ENCODE measurements around the gene SPEM1. TPM values are rescaled to one million over a fixed set of nuclear protein-coding genes. Genes with fewer than 3 reads are reported as not detected.
"Not testable (repeated sequence)": the region's sequence is repeated elsewhere in the genome, so short reads cannot be mapped to it uniquely, and the experiment has no call there.

The SPEM1 gene
- total and polyA plus RNA-seq, 11 donors: not detected

DNA sequence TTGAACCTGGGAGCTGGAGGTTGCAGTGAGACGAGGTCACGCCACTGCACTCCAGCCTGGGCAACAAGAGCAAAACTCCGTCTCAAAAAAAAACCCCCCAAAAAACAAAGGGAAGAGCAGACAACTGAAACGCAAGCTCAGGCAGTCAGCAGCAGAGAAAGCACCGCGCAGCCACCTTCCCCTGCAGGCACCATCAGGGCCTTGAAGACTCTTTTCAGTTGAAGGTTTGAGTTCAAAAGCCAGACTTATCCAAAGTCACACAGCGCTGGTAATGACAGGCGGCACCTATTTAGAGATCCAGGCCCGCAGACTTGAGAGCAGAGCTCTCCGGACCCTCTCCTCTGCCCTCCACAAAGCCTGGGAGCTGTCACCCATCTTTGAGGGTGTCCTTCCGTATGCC, 48.2 kb downstream of the SPEM1 start:
- WGBS, 4 donors: 86 to 93% (median 89%) methylated on average over 11 of the region's 11 CpGs
- peaks cover 5 to 69% (median 43%) of the 10 kb centered on the region in 12 donors for H3K4me1 ChIP-seq
- ATAC-seq (no peak), DNase-seq (no peak)
- no peaks in the 10 kb centered on the region for H3K9me3 ChIP-seq
- no peaks in the 10 kb centered on the region for H3K27me3 ChIP-seq
- peaks cover 0 to 37% (median 25%) of the 10 kb centered on the region in 9 donors for H3K36me3 ChIP-seq
- TF ChIP-seq, protein P1, sequence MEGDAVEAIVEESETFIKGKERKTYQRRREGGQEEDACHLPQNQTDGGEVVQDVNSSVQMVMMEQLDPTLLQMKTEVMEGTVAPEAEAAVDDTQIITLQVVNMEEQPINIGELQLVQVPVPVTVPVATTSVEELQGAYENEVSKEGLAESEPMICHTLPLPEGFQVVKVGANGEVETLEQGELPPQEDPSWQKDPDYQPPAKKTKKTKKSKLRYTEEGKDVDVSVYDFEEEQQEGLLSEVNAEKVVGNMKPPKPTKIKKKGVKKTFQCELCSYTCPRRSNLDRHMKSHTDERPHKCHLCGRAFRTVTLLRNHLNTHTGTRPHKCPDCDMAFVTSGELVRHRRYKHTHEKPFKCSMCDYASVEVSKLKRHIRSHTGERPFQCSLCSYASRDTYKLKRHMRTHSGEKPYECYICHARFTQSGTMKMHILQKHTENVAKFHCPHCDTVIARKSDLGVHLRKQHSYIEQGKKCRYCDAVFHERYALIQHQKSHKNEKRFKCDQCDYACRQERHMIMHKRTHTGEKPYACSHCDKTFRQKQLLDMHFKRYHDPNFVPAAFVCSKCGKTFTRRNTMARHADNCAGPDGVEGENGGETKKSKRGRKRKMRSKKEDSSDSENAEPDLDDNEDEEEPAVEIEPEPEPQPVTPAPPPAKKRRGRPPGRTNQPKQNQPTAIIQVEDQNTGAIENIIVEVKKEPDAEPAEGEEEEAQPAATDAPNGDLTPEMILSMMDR (IDR thresholded peaks at IDR 0.05): no peak
- no peak for TF ChIP-seq POLR2A (IDR thresholded peaks at IDR 0.05)
- H3K27ac ChIP-seq: peak overlapping the region in 4 of 12 donors; percentile 71 to 84 (median 81)
- intact Hi-C loops (cut with DNase I): no loop called here
- H3K4me3 ChIP-seq: no peak overlapping the region

DNA sequence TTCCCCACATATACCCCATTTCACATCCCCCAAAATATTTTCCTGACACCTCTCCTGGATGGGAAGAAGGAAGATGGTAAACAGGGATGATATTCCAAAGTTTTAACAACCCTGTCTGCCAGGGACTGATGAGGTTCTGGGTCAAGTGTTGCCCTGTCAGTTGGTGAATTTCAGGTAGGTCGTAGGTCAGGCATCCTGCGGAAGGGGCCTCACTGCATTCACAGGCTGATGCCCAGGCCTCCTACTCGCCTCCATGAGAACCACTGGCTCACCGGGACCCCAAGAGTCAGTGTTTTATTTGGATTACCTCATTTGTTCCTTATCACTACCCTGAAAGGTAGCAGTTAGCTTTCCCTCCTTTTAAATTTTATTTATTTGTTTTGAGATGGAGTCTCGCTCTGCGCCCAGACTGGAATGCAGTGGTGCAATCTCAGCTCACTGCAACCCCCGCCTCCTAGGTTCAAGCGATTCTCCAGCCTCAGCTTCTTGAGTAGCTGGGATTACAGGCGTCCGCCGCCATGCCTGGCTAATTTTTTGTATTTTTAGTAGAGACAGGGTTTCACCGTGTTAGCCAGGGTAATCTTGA, 48.8 kb downstream of the SPEM1 start:
- Histone ChIP-seq H3K27ac (peak overlapping the region in 1 of 12 donors; percentile 81), H3K4me3 (no peak overlapping the region), H3K9me3 (no peaks in the 10 kb centered on the region), H3K4me1 (peaks cover 5 to 70% (median 43%) of the 10 kb centered on the region in 12 donors), H3K27me3 (no peaks in the 10 kb centered on the region), H3K36me3 (peaks cover 0 to 31% (median 19%) of the 10 kb centered on the region in 9 donors)
- no peak for DNase-seq
- 80 to 91% (median 83%) methylated on average over 12 of the region's 12 CpGs for WGBS, 4 donors
- no peak for ATAC-seq
- TF ChIP-seq, protein P1 (IDR thresholded peaks at IDR 0.05): no peak
- no peak for TF ChIP-seq POLR2A (IDR thresholded peaks at IDR 0.05)
- intact Hi-C loops (cut with DNase I): no loop called here

DNA sequence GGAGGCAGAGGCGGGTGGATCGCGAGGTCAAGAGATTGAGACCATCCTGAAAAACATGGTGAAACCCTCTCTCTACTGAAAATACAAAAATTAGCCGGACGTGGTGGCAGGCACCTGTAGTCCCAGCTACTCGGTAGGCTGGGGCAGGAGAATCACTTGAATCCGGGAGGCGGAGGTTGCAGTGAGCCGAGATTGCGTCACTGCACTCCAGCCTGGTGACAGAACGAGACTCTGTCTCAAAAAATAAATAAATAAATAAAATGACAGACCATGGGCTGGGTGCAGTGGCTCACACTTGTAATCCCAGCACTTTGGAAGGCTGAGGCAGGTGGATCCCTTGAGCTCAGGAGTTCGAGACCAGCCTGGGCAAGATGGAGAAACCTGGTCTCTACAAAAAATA, 49.7 kb downstream of the SPEM1 start:
- peak overlapping the region in 1 of 12 donors; percentile 9 for H3K27ac ChIP-seq
- peaks cover 0 to 23% (median 12%) of the 10 kb centered on the region in 9 donors for H3K36me3 ChIP-seq
- intact Hi-C loops (cut with DNase I); ATAC-seq; DNase-seq; H3K9me3 ChIP-seq; H3K27me3 ChIP-seq; H3K4me3 ChIP-seq: not testable (repeated sequence)
- H3K4me1 ChIP-seq: peaks cover 5 to 80% (median 48%) of the 10 kb centered on the region in 12 donors
- 91 to 94% (median 93%) methylated on average over 12 of the region's 12 CpGs for WGBS, 4 donors

DNA sequence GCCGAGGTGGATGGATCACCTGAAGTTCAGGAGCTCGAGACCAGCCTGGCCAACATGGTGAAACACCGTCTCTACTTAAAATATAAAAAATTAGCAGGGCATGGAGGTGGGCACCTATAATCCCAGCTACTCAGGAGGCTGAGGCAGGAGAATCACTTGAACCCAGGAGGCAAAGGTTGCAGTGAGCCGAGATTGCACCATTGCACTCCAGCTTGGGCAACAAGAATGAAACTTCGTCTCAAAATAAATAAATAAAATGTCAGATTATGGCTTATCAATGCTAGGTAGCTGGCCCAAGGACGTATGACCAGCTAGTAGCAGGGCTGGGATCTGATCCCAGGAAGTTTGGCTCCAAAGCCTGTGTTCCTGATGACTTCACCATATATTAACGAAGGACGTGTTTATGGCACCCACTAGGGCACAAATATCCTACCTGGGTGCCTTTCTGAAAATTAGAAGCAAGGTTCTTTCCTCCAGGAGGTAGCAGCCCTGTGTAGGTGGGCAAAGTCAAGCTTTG, 50.4 kb downstream of the SPEM1 start:
- H3K27me3 ChIP-seq; H3K4me3 ChIP-seq; DNase-seq; H3K9me3 ChIP-seq; ATAC-seq; intact Hi-C loops (cut with DNase I): not testable (repeated sequence)
- Histone ChIP-seq H3K27ac (peak overlapping the region in 4 of 12 donors; percentile 2 to 39 (median 34)), H3K36me3 (peaks cover 0 to 18% (median 9%) of the 10 kb centered on the region in 9 donors), H3K4me1 (peaks cover 5 to 86% (median 54%) of the 10 kb centered on the region in 12 donors)
- WGBS, 4 donors: 68 to 70% (median 69%) methylated on average over 8 of the region's 8 CpGs

Other genes with a start within 250 kb of the SPEM1 start
Only the 30 nearest of the 39 such genes appear.
- 100 to 1,000 TPM; 293 to 591 (median 491) TPM for gene GABARAP, start 177.9 kb upstream of the SPEM1 start, total RNA-seq
- gene GABARAP, start 177.9 kb upstream of the SPEM1 start, polyA plus RNA-seq: 100 to 1,000 TPM; 580 to 674 TPM
- gene CTDNEP1, start 168.6 kb upstream of the SPEM1 start, total RNA-seq: 100 to 1,000 TPM in 6 of 9 donors, 10 to 100 TPM in 3; 54.0 to 126 (median 107) TPM
- gene CTDNEP1, start 168.6 kb upstream of the SPEM1 start, polyA plus RNA-seq: 100 to 1,000 TPM in 1 of 2 donors, 10 to 100 TPM in 1; 54.4 to 120 TPM
- gene ELP5, start 168.1 kb upstream of the SPEM1 start, total RNA-seq: 10 to 100 TPM; 28.0 to 87.2 (median 52.6) TPM
- gene ELP5, start 168.1 kb upstream of the SPEM1 start, polyA plus RNA-seq: 10 to 100 TPM; 33.5 to 47.0 TPM
- gene CLDN7, start 157.8 kb upstream of the SPEM1 start, total RNA-seq: 1 to 10 TPM in 5 of 9 donors, under 1 TPM in 2, not detected in 2; 0.36 to 2.6 (median 2.0) TPM
- gene CLDN7, start 157.8 kb upstream of the SPEM1 start, polyA plus RNA-seq: 1 to 10 TPM; 1.1 to 1.3 TPM
- gene SLC2A4, start 138.6 kb upstream of the SPEM1 start, total RNA-seq: 100 to 1,000 TPM in 7 of 9 donors, 10 to 100 TPM in 2; 82.0 to 184 (median 172) TPM
- 100 to 1,000 TPM in 1 of 2 donors, 10 to 100 TPM in 1; 48.5 to 107 TPM for gene SLC2A4, start 138.6 kb upstream of the SPEM1 start, polyA plus RNA-seq
- 1 to 10 TPM in 1 of 9 donors, under 1 TPM in 8; 0.32 to 1.6 (median 0.56) TPM for gene YBX2, start 125.7 kb upstream of the SPEM1 start, total RNA-seq
- gene YBX2, start 125.7 kb upstream of the SPEM1 start, polyA plus RNA-seq: 1 to 10 TPM in 1 of 2 donors, under 1 TPM in 1; 0.43 to 2.0 TPM
- 100 to 1,000 TPM; 120 to 500 (median 257) TPM for gene EIF5A, start 112.7 kb upstream of the SPEM1 start, total RNA-seq
- 100 to 1,000 TPM; 403 to 934 TPM for gene EIF5A, start 112.7 kb upstream of the SPEM1 start, polyA plus RNA-seq
- 100 to 1,000 TPM in 1 of 9 donors, 10 to 100 TPM in 8; 51.0 to 118 (median 61.2) TPM for gene GPS2, start 105.0 kb upstream of the SPEM1 start, total RNA-seq
- gene GPS2, start 105.0 kb upstream of the SPEM1 start, polyA plus RNA-seq: 10 to 100 TPM; 81.6 to 88.4 TPM
- 10 to 100 TPM; 13.6 to 39.2 (median 27.6) TPM for gene NEURL4, start 91.0 kb upstream of the SPEM1 start, total RNA-seq
- gene NEURL4, start 91.0 kb upstream of the SPEM1 start, polyA plus RNA-seq: 10 to 100 TPM; 23.0 to 29.6 TPM
- gene ACAP1, start 83.8 kb upstream of the SPEM1 start, total RNA-seq: 10 to 100 TPM in 5 of 9 donors, 1 to 10 TPM in 3, under 1 TPM in 1; 0.88 to 24.2 (median 16.4) TPM
- gene ACAP1, start 83.8 kb upstream of the SPEM1 start, polyA plus RNA-seq: 1 to 10 TPM; 2.6 to 6.1 TPM
- gene KCTD11, start 68.2 kb upstream of the SPEM1 start, total RNA-seq: 1 to 10 TPM; 3.4 to 9.0 (median 5.9) TPM
- 1 to 10 TPM; 6.4 to 9.6 TPM for gene KCTD11, start 68.2 kb upstream of the SPEM1 start, polyA plus RNA-seq
- gene TMEM95, start 65.2 kb upstream of the SPEM1 start, total RNA-seq: not detected
- gene TMEM95, start 65.2 kb upstream of the SPEM1 start, polyA plus RNA-seq: not detected
- gene TNK1, start 39.2 kb upstream of the SPEM1 start, total RNA-seq: 1 to 10 TPM; 1.4 to 6.2 (median 2.2) TPM
- gene TNK1, start 39.2 kb upstream of the SPEM1 start, polyA plus RNA-seq: 1 to 10 TPM; 1.8 to 2.1 TPM
- 10 to 100 TPM; 14.3 to 29.5 (median 16.4) TPM for gene PLSCR3, start 25.8 kb upstream of the SPEM1 start, total RNA-seq
- 10 to 100 TPM; 21.2 to 28.3 TPM for gene PLSCR3, start 25.8 kb upstream of the SPEM1 start, polyA plus RNA-seq
- 10 to 100 TPM; 51.9 to 78.7 (median 69.5) TPM for gene TMEM256, start 16.2 kb upstream of the SPEM1 start, total RNA-seq
- gene TMEM256, start 16.2 kb upstream of the SPEM1 start, polyA plus RNA-seq: 100 to 1,000 TPM in 1 of 2 donors, 10 to 100 TPM in 1; 74.4 to 195 TPM
- gene NLGN2, start 12.5 kb upstream of the SPEM1 start, total RNA-seq: 10 to 100 TPM in 2 of 9 donors, 1 to 10 TPM in 7; 4.6 to 12.9 (median 7.3) TPM
- 10 to 100 TPM in 1 of 2 donors, 1 to 10 TPM in 1; 3.5 to 11.1 TPM for gene NLGN2, start 12.5 kb upstream of the SPEM1 start, polyA plus RNA-seq
- not detected for gene SPEM2, start 5.3 kb downstream of the SPEM1 start, total RNA-seq
- not detected for gene SPEM2, start 5.3 kb downstream of the SPEM1 start, polyA plus RNA-seq
- not detected for gene SPEM3, start 8.5 kb downstream of the SPEM1 start, total RNA-seq
- gene SPEM3, start 8.5 kb downstream of the SPEM1 start, polyA plus RNA-seq: not detected
- 1 to 10 TPM; 1.7 to 6.8 (median 4.0) TPM for gene TMEM102, start 15.1 kb downstream of the SPEM1 start, total RNA-seq
- 1 to 10 TPM; 1.8 to 4.5 TPM for gene TMEM102, start 15.1 kb downstream of the SPEM1 start, polyA plus RNA-seq
- 1 to 10 TPM; 2.8 to 9.6 (median 7.8) TPM for gene FGF11, start 19.2 kb downstream of the SPEM1 start, total RNA-seq
- gene FGF11, start 19.2 kb downstream of the SPEM1 start, polyA plus RNA-seq: 1 to 10 TPM; 1.6 to 9.6 TPM
- gene CHRNB1, start 24.7 kb downstream of the SPEM1 start, total RNA-seq: 10 to 100 TPM in 7 of 9 donors, 1 to 10 TPM in 2; 8.2 to 14.2 (median 11.0) TPM
- 10 to 100 TPM; 11.2 to 27.3 TPM for gene CHRNB1, start 24.7 kb downstream of the SPEM1 start, polyA plus RNA-seq
- gene ZBTB4, start 59.3 kb downstream of the SPEM1 start, total RNA-seq: 10 to 100 TPM; 51.8 to 77.2 (median 59.5) TPM
- gene ZBTB4, start 59.3 kb downstream of the SPEM1 start, polyA plus RNA-seq: 10 to 100 TPM; 29.3 to 35.3 TPM
- not detected for gene SLC35G6, start 61.1 kb downstream of the SPEM1 start, total RNA-seq
- under 1 TPM in 1 of 2 donors, not detected in 1; 0.08 TPM for gene SLC35G6, start 61.1 kb downstream of the SPEM1 start, polyA plus RNA-seq
- gene POLR2A, start 64.0 kb downstream of the SPEM1 start, total RNA-seq: 10 to 100 TPM; 31.4 to 77.6 (median 50.7) TPM
- gene POLR2A, start 64.0 kb downstream of the SPEM1 start, polyA plus RNA-seq: 10 to 100 TPM; 17.3 to 18.5 TPM
- 10 to 100 TPM; 20.3 to 49.5 (median 35.1) TPM for gene TNFSF12, start 128.7 kb downstream of the SPEM1 start, total RNA-seq
- gene TNFSF12, start 128.7 kb downstream of the SPEM1 start, polyA plus RNA-seq: 10 to 100 TPM; 19.6 to 36.8 TPM
- 10 to 100 TPM in 3 of 9 donors, 1 to 10 TPM in 6; 3.7 to 43.0 (median 6.4) TPM for gene TNFSF13, start 138.4 kb downstream of the SPEM1 start, total RNA-seq
- 1 to 10 TPM; 6.9 to 7.1 TPM for gene TNFSF13, start 138.4 kb downstream of the SPEM1 start, polyA plus RNA-seq
- gene SENP3, start 141.6 kb downstream of the SPEM1 start, total RNA-seq: 10 to 100 TPM; 26.4 to 59.5 (median 28.9) TPM
- 10 to 100 TPM; 29.1 to 65.5 TPM for gene SENP3, start 141.6 kb downstream of the SPEM1 start, polyA plus RNA-seq
- 100 to 1,000 TPM in 2 of 9 donors, 10 to 100 TPM in 6, 1 to 10 TPM in 1; 9.9 to 324 (median 22.5) TPM for gene CD68, start 159.3 kb downstream of the SPEM1 start, total RNA-seq
- gene CD68, start 159.3 kb downstream of the SPEM1 start, polyA plus RNA-seq: 10 to 100 TPM; 11.3 to 46.7 TPM
- gene MPDU1, start 163.5 kb downstream of the SPEM1 start, total RNA-seq: 10 to 100 TPM; 18.4 to 90.1 (median 25.4) TPM
- 100 to 1,000 TPM in 1 of 2 donors, 10 to 100 TPM in 1; 33.3 to 106 TPM for gene MPDU1, start 163.5 kb downstream of the SPEM1 start, polyA plus RNA-seq
- gene SOX15, start 169.8 kb downstream of the SPEM1 start, total RNA-seq: 1 to 10 TPM in 4 of 9 donors, under 1 TPM in 4, not detected in 1; 0.65 to 8.0 (median 1.2) TPM
- gene SOX15, start 169.8 kb downstream of the SPEM1 start, polyA plus RNA-seq: 1 to 10 TPM in 1 of 2 donors, under 1 TPM in 1; 0.32 to 2.2 TPM

Measured in heart left ventricle (tissue), 16 donors.